NOMO-1 treated with dmso at 0.1 percent for 144 hours (cell line): Measurements from ENCODE around the gene GRIA2.
"Not testable (repeated sequence)": the region's sequence is repeated elsewhere in the genome, so short reads cannot be mapped to it uniquely, and the experiment has no call there.

Experiments
- DNase-seq: peaks from one replicate; lab custom pipeline; 2025; ENCODE audit not compliant: unreplicated experiment; lab: John Stamatoyannopoulos, UW

GRIA2 gene

DNA sequence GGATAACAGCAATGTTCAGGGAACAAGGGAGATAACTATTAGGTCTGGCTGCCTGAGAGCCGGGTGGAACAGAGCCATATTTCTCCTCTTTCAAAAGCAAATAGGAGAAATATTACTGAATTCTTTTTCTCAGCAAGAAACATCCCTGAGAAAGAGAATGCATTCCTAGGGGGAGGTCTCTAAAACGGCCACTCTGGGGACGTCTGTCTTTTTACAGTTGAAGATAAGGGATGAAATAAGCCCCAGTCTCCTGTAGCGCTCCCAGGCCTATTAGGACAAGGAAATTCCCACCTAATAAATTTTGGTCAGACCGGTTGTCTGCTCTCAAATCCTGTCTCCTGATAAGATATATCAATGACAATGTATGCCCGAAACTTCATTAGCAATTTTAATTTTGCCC lies 37.6 kb downstream of the GRIA2 start:
- DNase-seq, result not testable (repeated sequence)

DNA sequence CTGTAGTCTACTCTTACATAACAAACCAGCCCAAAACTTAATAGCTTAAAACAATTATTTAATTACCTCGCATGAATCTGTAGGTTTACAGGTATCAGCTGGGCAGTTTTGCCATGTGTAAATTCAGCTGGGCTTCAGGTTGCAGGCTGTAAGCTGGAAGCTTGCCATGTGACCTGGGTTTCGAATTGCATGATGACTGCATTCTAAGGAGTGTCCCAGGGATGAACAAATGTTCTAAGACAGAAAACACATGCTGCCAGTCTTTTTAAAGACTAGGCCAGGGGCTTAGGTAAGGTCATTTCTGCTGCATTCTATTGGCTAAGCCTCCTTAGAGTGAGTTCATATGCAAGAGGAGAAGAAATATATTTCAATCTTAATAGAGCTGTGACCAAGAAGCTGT lies 44.8 kb downstream of the GRIA2 start:
- no peak for DNase-seq

DNA sequence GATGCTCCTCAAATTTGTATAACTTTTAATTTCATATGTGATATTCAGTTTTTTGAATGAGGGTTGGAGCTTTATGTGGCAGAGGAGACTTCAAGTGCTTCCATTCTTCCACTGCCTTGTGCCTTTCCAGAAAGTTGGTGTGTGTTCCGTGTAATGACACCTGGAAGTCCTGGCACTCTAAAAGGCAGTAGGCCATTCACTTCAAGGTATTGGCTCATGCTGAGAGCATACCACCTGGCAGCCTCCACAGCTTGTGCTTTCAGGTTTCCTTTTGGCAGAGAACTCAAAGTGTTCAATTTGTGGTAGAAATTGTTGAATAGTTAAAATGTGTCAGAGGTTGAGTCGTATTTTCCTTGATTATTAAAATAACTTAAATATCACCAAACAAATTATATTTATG lies 49.6 kb downstream of the GRIA2 start:
- DNase-seq, result no peak

DNA sequence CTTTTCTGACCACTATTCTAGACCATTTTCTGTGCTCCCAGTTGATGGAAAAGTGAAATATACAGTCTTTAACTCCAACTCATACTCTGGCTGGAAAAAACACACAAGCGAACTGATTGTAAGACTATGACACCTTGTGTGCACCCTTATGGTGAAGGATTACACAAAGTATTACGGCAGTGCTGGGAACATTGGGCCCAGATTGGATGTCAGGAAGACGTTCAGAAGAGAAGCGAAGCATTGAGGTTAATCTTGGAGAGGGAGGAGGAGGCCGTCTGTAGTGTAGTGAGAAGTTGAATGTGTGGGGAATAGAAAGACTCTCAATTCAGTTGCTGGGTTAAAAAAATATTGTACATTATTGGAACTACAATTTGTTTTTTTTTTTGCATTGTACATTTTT lies 50.0 kb downstream of the GRIA2 start:
- no peak for DNase-seq

DNA sequence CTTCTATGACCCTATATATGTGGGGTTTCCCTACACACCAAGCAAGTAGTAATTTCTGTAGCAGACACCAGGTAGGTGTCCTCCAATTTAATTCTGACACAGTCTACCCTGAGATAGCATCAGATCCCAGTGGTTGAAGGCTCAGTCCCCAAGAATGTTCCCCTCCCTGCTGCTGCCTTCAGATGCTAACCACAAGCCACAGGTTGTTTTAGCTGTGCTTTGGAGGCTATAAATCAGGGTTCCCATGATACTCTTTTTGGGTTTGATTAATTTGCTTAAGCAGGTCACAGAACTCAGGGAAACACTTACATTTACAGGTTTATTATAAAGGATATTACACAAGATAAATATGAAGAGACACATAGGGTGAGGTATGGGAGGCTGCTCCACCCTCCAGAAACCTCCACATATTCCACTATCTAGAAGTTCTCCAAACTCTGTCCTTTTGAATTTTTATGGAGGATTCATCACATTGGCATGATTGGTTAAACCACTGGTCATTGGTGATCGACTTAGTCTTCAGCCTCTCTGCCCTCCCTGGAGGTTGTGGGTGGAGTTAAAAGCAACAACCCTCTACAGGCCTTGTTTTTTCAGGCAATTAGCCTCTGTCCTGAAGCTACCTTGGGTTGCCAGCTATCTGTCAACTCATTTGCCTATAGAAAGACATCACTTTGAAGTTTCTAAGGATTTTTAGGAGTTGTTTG lies 50.8 kb downstream of the GRIA2 start:
- DNase-seq, result no peak

DNA sequence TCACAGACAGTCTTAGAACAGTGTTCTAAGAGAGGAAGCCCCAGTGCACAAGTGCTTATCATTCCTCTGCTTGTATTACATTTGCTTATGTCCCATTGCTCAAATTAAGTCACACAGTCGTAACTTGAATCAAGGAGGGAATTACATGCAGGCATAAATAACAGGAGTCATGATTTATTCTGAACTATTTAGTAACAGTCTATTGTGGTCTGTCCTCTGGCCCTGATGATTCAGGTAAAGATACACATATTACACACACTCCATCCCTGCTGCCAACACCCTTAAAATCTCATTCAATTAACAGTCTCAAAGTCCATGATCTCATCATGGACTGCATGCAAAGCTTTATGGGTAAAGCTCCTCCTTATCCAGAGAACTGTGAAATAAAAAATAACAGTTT lies 60.1 kb downstream of the GRIA2 start:
- no peak for DNase-seq

DNA sequence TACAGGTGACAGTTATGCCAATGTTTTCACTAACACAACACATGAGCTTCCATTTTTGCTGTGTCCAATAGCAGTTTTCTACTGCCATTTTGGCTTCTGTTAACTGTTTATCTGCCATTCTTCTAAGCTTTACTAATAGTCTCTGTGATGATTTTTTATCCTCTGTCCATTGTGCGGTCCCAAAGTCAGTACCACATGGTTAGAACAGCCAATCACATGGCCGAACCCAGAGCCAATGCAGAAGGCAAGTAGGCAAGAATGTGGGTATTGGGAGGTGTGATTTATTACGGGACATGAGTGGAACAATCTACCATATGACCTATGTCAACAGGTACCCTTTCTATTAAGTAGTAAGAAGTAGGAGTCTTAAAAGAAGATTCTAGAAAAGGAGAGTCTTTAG lies 61.5 kb downstream of the GRIA2 start:
- DNase-seq, result no peak

DNA sequence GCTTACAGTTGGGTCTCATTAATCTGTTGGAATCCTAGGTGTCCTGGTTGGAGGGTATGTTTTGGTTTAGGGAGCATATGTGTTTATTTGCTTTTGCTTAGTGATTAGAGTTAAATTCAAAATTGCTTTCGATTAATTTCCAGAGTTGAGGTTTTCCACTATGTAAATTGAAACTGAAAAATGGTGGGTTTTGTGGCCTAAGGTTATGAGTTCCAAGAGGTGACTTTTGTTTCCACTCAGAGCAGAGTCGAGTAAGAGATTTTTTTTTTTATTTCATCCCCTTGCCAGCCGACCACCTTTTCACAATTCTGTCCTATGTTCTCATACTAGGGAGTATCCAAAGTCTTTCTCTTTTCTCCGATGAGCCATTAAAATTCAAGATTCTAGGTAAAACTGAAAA lies 66.9 kb downstream of the GRIA2 start:
- no peak for DNase-seq

DNA sequence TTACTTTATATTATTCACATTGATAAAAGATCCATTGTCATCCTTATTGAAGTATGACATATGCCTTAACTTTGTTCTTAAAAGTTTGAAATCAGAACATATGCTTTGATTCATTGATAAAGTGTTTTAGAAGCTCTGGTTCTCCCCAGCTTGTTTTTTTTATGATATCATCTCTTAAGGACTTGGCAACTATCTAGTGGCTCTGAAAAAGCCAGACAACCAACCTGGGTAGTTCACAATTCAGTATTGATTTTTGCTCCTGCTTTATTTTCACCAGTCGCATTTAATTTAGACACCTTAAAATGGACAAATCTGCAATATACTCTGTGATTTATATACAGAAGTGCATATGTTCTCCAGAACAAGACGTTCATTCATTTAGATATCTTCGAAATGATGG lies 70.1 kb downstream of the GRIA2 start:
- no peak for DNase-seq

DNA sequence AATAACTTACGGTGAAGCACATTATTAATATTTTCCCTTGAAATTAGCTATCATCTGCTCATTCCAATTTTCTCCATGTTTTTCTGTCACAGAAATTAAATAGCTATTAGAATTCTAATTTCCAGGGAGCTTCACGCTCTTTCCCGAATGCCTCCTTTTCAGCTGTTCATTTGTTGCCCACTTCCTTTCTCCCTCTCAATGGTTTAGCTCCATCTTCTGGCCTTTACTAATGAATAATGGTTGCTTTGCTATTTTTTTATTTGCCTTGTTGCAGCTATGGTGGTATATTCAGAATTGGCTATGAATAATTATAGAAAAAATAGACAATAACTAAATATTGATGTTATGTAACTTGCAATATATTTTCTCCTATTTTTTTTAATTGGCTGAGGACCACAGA lies 70.5 kb downstream of the GRIA2 start:
- no peak for DNase-seq

DNA sequence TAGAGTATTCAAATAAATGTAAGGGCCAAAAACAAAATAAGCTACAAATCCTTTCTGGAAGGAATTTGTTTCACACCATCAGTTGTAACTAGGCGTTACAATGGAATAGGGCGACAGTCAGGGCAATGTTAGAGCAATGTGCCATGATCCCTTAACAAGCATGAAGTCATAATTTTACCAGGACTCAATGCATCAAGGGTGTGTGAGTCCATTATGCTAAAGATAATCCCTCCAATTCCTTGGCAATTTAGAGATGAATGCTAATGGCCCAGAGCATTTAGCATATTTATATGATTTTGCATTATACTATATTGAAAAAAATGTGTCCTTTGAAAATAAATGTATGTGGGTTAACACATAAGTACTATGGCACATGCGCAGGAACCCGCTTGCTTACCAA lies 73.1 kb downstream of the GRIA2 start:
- DNase-seq, result no peak

DNA sequence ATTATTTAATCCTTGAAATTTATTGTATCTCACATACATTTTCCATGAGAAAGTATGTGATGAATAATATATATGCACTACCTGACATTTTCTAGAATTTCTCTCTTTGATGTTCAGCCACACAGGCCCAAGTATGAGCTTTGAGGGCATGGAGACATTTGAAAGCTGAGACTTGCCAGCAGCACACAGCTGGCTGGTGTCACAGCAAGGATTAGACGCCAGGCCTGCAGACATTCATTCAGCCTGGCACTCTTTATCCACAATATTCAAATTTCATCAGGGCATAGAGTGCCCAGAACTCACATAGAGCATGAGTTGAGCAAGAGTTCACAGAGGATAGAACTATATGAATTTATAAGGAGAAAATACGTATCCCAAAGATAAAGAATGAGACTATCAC lies 74.0 kb downstream of the GRIA2 start:
- DNase-seq, result no peak

DNA sequence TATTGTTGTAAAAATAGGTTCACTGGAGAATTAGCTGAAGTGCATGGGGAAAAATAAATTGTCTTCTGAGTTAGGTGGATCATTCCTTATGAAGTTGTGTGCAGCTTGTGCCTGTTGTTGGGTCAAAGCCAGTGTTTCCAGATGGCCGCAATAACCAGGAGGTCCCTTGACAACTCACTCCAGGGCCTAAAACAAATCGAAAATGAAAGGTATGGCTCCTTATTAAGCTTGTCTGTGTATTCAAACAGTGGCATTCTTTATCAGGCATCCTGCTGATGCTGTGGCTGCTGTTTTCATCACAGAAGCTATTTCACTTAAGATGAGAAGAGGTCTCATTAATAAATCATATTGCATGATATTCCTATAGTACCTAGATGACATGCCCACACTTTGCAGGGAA lies 80.2 kb downstream of the GRIA2 start:
- no peak for DNase-seq

DNA sequence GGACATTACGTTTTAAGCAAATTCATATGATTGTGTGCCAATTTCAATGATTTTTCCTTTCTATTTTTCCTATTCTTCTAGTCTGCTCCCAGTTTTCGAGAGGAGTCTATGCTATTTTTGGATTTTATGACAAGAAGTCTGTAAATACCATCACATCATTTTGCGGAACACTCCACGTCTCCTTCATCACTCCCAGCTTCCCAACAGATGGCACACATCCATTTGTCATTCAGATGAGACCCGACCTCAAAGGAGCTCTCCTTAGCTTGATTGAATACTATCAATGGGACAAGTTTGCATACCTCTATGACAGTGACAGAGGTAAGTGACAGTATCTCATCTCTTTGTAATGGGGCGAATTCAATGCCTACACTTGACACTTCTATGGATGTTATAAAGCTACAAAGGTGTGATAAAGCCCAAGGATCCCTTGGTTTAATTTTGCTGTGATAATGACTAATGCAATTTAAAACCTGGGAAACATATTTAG lies 83.0 kb downstream of the GRIA2 start:
- DNase-seq, result no peak

DNA sequence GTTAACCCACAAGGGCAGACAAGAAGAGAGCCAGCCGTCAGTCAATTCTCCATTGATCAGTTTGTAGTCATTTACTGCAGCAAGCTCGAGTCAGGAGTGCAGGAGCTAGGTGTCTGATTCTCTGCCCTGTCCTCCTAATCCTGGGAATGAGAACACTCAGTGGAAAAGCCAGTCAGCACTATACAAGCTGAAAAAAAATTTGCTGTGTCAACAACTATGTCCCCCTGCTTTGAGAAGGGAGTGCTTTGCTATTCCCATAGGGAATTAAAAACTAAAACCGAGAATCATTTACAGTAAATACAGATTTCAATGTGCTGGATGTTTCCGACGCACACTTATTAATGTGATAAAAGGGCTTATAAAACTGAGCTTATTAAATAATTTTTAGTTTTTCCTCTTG lies 84.2 kb downstream of the GRIA2 start:
- DNase-seq, result no peak

DNA sequence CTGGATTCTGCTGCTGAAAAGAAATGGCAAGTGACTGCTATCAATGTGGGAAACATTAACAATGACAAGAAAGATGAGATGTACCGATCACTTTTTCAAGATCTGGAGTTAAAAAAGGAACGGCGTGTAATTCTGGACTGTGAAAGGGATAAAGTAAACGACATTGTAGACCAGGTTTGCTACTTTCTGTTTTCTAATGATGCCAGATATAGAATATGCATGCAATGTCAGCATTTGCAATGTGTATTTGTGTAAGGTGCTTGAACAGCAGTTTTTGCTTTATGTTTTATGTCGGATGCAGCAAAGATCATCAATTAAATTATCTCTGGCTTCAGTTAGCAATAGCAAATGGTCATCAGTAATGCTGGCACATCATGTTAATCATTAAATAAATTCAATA lies 92.2 kb downstream of the GRIA2 start:
- DNase-seq, result no peak

DNA sequence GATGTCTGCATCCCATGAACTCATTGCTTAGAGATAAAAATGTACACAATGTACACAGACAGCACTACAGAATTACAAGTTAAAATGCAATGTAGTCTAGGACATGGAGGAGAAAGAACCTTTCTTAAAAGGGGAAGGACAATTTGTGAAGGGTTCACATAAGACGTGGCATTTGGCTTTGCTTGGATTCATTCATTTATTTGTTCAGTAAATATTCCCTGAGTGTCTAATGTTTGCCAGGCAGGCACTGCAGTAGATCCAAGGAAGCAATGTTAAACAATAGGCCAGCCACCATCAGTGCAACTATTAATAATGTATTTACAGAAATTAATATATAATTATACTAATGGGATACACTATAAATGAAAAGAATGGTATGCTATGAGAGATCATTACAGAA lies 94.4 kb downstream of the GRIA2 start:
- no peak for DNase-seq

DNA sequence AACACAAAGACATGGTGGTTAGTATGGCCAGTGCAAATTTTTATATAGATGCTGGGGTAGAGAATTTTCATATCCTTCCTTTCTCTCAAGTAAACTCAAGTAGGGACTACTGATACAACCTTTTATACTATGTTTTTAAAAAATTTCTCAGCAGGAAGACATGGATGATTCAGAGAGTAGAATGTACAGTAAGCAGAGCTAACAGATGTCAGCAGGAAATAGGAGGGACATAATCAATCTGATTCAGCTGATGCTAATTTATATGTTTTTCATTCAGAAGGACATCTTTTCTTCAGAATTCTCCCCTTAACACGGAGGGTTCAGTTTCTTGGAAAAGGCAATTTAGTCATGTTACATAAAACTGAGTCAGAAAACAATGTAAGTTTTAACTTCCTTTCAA lies 95.4 kb downstream of the GRIA2 start:
- DNase-seq, result no peak

DNA sequence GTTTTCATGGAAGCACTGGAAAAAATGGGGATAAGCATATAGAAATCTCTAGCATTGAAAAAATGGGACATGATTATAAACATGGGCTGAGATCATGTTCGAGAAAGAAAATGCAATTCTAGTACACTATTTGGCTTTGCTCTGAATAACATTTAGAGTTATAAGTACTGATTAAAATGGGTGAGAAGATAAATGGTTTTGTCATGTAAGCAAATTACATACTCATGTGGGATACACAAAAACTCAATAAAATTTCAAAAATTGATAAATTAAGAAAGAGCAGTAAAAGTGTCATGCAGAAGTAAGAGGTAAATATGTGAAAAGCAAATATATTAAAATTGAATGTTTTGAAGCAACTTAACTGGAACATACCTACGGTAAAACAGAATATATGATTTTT lies 99.6 kb downstream of the GRIA2 start:
- no peak for DNase-seq

DNA sequence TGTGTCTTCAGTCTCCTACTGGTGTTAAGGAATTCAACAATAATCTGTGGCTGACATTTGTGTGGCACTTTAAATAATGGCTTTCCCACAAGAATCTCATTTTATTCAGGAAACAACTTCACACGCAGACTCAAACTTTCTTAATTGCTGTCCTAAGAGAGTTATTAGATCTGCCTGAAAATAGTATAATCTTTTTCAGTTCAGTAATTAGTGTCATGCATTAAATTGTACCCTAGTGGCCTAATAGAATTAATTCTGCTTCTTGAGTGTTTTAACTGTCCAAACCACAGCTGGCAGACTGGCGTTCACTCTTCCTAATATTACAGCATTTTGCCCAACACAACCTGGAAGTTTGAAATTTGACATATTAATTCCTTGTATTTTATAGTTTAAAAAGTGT lies 107.1 kb downstream of the GRIA2 start:
- no peak for DNase-seq

DNA sequence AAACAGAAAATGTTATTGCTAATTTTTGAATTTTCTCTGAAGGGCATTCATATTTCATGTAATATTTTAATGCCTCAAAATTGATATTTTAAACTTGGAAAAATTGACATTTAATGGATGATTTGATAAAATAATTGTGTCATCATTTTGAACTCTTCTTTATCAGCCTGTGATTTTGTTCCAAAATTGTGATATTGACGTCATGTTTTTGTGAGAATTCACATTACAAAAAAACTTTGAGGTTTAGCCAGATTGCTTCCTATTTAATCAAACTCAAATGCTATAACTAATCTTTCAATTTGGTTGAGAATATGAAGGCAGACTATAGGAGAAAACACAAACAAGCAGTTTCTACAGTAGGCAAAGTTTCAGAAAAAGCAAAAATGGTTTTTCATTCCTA lies 137.4 kb downstream of the GRIA2 start:
- DNase-seq, result no peak

DNA sequence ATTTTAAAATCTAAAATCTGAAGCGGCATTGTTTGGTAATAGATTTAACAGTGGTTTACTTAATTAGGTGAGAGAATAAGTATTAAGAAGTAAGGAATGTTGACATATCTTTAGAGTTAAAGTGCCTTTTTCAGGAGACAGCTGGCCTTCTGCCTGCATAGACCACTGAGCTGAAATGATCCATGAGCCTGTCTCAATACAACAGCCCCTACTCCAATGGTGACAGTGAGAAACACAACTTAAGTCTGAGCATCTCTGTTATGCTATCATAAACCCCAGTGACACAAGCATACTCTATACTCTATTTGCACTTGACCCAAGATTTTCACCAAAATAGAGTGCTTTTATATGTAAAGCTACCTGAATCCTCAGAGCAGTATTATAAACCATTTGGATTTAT lies 137.9 kb downstream of the GRIA2 start:
- no peak for DNase-seq

DNA sequence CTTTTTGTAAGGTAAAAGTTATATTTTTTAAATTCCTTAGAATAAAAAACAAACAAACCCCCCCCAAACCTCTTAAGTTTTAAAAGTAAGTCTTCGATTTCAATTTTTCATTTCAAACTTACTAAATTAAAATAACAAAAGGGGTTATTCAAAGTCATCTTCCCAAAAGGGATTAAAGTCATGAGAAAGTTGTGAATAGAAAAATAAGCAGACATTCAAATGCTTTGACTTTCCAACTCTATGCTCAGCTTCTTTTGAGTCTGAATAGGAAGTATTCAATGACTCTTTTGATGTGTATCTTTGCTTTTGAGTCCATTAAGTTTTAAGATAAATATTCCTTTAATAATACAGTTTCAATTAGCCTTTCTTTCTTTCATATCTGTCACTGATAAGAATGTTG lies 138.3 kb downstream of the GRIA2 start:
- DNase-seq, result no peak

DNA sequence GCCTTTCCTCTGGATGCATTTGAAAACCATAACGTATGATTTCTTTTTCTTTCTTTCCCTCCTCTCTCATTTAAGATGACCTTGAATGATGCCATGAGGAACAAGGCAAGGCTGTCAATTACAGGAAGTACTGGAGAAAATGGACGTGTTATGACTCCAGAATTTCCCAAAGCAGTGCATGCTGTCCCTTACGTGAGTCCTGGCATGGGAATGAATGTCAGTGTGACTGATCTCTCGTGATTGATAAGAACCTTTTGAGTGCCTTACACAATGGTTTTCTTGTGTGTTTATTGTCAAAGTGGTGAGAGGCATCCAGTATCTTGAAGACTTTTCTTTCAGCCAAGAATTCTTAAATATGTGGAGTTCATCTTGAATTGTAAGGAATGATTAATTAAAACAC lies 142.8 kb downstream of the GRIA2 start:
- DNase-seq, result no peak
